ENCODE results near the gene CHST8. TPM values are rescaled to one million over a fixed set of nuclear protein-coding genes. Genes with fewer than 3 reads are reported as not detected.

Gene CHST8
- total and polyA plus RNA-seq, 4 donors, result 0.05 to 0.07 TPM; not detected in 2

- 74% methylated on average over 5 of the region's 5 CpGs for WGBS
- Histone ChIP-seq H3K4me1 (ENCODE audit: control insufficient read depth in 4 of 4, insufficient read depth in 4 of 4, low read length in 3 of 4) (no peaks in the 10 kb centered on the region), H3K9ac (ENCODE audit: low read depth in 1 of 2, low read length in 2 of 2) (no peak overlapping the region), H3K27me3 (ENCODE audit: control insufficient read depth in 4 of 4, insufficient read depth in 4 of 4, low read length in 3 of 4) (peaks cover 0 to 6% (median 2%) of the 10 kb centered on the region in 4 donors), H3K27ac (ENCODE audit: low read depth in 1 of 2, low read length in 2 of 2) (no peak overlapping the region), H3K36me3 (ENCODE audit: control insufficient read depth in 4 of 4, insufficient read depth in 3 of 4, low read depth in 1 of 4, low read length in 3 of 4) (no peaks in the 10 kb centered on the region), H3K4me3 (ENCODE audit: low read depth in 1 of 3, low read length in 3 of 3) (no peak overlapping the region), H3K9me3 (ENCODE audit: control insufficient read depth in 4 of 4, low read length in 3 of 4) (no peaks in the 10 kb centered on the region)
- no peak for TF ChIP-seq SP1 (IDR thresholded peaks at IDR 0.05)
- no peak for DNase-seq (ENCODE audit: low spot score)
Measured at GRCh38 chr19:33671211-33671610, 49.5 kb downstream of the CHST8 start.

DNA sequence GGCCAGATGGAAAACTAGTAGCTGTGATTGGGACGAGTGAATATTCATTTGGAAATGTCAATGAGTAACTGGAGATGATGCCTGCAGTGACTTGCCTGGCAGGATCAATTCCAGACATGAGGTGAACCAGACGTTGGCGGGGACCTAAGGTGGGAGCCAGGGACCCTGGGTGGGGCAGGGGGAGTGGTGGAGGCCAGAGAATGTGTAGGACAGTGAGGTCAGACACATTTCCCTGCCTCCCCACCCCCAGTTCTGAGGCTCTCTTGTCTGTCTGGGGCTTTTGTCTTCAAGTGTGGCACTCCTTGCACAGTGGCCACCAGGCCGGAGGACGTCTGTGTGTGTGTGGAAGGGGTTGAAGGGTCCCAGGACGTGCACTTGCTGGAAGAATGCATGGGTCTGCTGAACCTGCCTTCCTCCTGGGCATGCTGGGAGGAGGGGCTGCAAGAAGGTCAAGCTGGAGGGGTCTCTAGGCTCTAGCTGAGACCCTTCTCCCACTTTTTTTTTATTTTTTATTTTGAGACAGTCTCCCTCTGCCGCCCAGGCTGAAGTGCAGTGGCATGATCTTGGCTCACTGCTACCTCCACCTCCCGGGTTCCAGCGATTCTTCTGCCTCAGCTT lies 51.6 kb downstream of the CHST8 start:
- H3K9me3 ChIP-seq (ENCODE audit: control insufficient read depth in 4 of 4, low read length in 3 of 4), result no peaks in the 10 kb centered on the region
- H3K27ac ChIP-seq (ENCODE audit: low read depth in 1 of 2, low read length in 2 of 2), result no peak overlapping the region
- DNase-seq (ENCODE audit: low spot score), result no peak
- H3K9ac ChIP-seq (ENCODE audit: low read depth in 1 of 2, low read length in 2 of 2), result no peak overlapping the region
- H3K4me1 ChIP-seq (ENCODE audit: control insufficient read depth in 4 of 4, insufficient read depth in 4 of 4, low read length in 3 of 4), result no peaks in the 10 kb centered on the region
- no peak overlapping the region for H3K4me3 ChIP-seq (ENCODE audit: low read depth in 1 of 3, low read length in 3 of 3)
- H3K36me3 ChIP-seq (ENCODE audit: control insufficient read depth in 4 of 4, insufficient read depth in 3 of 4, low read depth in 1 of 4, low read length in 3 of 4), result no peaks in the 10 kb centered on the region
- WGBS, result 67% methylated on average over 9 of the region's 9 CpGs
- peaks cover 0 to 11% (median 2%) of the 10 kb centered on the region in 4 donors for H3K27me3 ChIP-seq (ENCODE audit: control insufficient read depth in 4 of 4, insufficient read depth in 4 of 4, low read length in 3 of 4)
- no peak for TF ChIP-seq YY1 (IDR thresholded peaks at IDR 0.05)
- TF ChIP-seq SP1 (IDR thresholded peaks at IDR 0.05), result no peak
- TF ChIP-seq NR2F2 (IDR thresholded peaks at IDR 0.05), result no peak
- TF ChIP-seq TAF1 (conservative IDR thresholded peaks at IDR 0.05), result no peak
- TF ChIP-seq, protein P1, sequence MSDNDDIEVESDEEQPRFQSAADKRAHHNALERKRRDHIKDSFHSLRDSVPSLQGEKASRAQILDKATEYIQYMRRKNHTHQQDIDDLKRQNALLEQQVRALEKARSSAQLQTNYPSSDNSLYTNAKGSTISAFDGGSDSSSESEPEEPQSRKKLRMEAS (IDR thresholded peaks at IDR 0.05), result no peak

DNA sequence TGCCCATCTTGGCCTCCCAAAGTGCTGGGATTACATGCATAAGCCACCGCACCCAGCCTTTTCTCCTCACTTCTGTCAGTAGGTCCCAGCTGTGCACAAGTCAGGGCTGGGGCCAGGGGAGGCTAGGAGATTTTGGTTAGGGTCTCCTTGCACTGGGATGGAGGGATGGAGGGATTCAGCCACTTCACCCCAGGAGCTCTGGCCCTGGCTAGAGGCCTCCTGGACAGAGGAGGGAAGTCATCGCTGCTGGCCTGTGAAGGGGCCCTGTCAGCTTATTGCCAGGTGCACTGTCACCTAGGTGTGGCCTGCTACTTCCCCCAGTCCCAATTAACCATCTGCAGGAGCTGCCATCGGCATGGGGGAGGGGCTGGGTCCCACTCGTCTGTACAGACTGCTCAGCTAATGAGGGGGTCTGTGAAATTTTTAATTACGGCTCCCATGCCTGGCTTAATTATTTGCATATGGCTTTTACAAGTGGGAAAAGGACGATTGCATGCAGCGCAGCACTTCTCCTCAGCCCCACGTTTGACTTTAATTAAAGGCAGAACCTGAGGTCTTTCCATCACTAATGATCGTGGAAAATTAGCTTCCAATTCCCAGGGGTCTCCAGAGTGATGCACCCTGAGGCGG lies 52.4 kb downstream of the CHST8 start:
- WGBS, result 59% methylated on average over 10 of the region's 10 CpGs
- TF ChIP-seq, protein P2, sequence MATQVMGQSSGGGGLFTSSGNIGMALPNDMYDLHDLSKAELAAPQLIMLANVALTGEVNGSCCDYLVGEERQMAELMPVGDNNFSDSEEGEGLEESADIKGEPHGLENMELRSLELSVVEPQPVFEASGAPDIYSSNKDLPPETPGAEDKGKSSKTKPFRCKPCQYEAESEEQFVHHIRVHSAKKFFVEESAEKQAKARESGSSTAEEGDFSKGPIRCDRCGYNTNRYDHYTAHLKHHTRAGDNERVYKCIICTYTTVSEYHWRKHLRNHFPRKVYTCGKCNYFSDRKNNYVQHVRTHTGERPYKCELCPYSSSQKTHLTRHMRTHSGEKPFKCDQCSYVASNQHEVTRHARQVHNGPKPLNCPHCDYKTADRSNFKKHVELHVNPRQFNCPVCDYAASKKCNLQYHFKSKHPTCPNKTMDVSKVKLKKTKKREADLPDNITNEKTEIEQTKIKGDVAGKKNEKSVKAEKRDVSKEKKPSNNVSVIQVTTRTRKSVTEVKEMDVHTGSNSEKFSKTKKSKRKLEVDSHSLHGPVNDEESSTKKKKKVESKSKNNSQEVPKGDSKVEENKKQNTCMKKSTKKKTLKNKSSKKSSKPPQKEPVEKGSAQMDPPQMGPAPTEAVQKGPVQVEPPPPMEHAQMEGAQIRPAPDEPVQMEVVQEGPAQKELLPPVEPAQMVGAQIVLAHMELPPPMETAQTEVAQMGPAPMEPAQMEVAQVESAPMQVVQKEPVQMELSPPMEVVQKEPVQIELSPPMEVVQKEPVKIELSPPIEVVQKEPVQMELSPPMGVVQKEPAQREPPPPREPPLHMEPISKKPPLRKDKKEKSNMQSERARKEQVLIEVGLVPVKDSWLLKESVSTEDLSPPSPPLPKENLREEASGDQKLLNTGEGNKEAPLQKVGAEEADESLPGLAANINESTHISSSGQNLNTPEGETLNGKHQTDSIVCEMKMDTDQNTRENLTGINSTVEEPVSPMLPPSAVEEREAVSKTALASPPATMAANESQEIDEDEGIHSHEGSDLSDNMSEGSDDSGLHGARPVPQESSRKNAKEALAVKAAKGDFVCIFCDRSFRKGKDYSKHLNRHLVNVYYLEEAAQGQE (IDR thresholded peaks at IDR 0.05), result no peak
- TF ChIP-seq GABPA (IDR thresholded peaks at IDR 0.05 in 1 of 2, conservative IDR thresholded peaks at IDR 0.05 in 1 of 2) (no peak), TAF1 (conservative IDR thresholded peaks at IDR 0.05) (no peak), ATF3 (IDR thresholded peaks at IDR 0.05) (no peak), FOXA2 (IDR thresholded peaks at IDR 0.05) (no peak), EGR1 (IDR thresholded peaks at IDR 0.05; ENCODE audit: low read depth in 2 of 2) (no peak), HNF4A (conservative IDR thresholded peaks at IDR 0.05) (no peak), YY1 (IDR thresholded peaks at IDR 0.05) (no peak)
- TF ChIP-seq, protein P3, sequence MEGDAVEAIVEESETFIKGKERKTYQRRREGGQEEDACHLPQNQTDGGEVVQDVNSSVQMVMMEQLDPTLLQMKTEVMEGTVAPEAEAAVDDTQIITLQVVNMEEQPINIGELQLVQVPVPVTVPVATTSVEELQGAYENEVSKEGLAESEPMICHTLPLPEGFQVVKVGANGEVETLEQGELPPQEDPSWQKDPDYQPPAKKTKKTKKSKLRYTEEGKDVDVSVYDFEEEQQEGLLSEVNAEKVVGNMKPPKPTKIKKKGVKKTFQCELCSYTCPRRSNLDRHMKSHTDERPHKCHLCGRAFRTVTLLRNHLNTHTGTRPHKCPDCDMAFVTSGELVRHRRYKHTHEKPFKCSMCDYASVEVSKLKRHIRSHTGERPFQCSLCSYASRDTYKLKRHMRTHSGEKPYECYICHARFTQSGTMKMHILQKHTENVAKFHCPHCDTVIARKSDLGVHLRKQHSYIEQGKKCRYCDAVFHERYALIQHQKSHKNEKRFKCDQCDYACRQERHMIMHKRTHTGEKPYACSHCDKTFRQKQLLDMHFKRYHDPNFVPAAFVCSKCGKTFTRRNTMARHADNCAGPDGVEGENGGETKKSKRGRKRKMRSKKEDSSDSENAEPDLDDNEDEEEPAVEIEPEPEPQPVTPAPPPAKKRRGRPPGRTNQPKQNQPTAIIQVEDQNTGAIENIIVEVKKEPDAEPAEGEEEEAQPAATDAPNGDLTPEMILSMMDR (IDR thresholded peaks at IDR 0.05; ENCODE audit: low read depth, low read length, missing input control), result no peak
- H3K27me3 ChIP-seq (ENCODE audit: control insufficient read depth in 4 of 4, insufficient read depth in 4 of 4, low read length in 3 of 4), result peaks cover 0 to 11% (median 2%) of the 10 kb centered on the region in 4 donors
- no peak for DNase-seq (ENCODE audit: low spot score)
- no peaks in the 10 kb centered on the region for H3K36me3 ChIP-seq (ENCODE audit: control insufficient read depth in 4 of 4, insufficient read depth in 3 of 4, low read depth in 1 of 4, low read length in 3 of 4)
- H3K4me1 ChIP-seq (ENCODE audit: control insufficient read depth in 4 of 4, insufficient read depth in 4 of 4, low read length in 3 of 4), result no peaks in the 10 kb centered on the region
- H3K27ac ChIP-seq (ENCODE audit: low read depth in 1 of 2, low read length in 2 of 2), result no peak overlapping the region
- no peaks in the 10 kb centered on the region for H3K9me3 ChIP-seq (ENCODE audit: control insufficient read depth in 4 of 4, low read length in 3 of 4)
- H3K4me3 ChIP-seq (ENCODE audit: low read depth in 1 of 3, low read length in 3 of 3), result no peak overlapping the region
- H3K9ac ChIP-seq (ENCODE audit: low read depth in 1 of 2, low read length in 2 of 2), result no peak overlapping the region
